GM12878 (cell line): ENCODE results near the gene EXOSC6. TPM values are rescaled to one million over a fixed set of nuclear protein-coding genes. Genes with fewer than 3 reads are reported as not detected.
"Not testable (repeated sequence)": the region's sequence is repeated elsewhere in the genome, so short reads cannot be mapped to it uniquely, and the experiment has no call there.

Experiments
- ATAC-seq: fragments of 200-7000 bp; cut with Tn5 transposase; 3 replicates; pipeline ENCODE4 v1.9.1; 2020; ENCODE audit warnings: mild to moderate bottlenecking, moderate library complexity
- BruUV-seq: library from RNA; stranded (reverse); fragments of 400-500 nt; replicated peaks from 2 replicates; lab custom pipeline; 2021; lab: Mats Ljungman, UMichigan
- CTCF ChIA-PET: fragments of 300-600 bp; sonication (Branson Sonifier 250); formaldehyde crosslinking; extraction: SDS; loops from one replicate; lab custom pipeline; 2021; ENCODE audit warnings: inconsistent platforms; lab: Yijun Ruan, JAX
- POLR2A ChIA-PET: fragments of 350-600 bp; formaldehyde crosslinking; extraction: SDS; loops from one replicate; lab custom pipeline; 2021; ENCODE audit warnings: inconsistent platforms; lab: Charles Lee
- RAD21 ChIA-PET: fragments of 300-600 bp; sonication (Branson Sonifier 250); formaldehyde crosslinking; loops from one replicate; lab custom pipeline; 2023; ENCODE audit warnings: antibody characterized with exemption; ENCODE audit not compliant: unreplicated experiment; lab: Charles Lee
- SMC1A ChIA-PET: fragments of 300-600 bp; sonication (Branson Sonifier 250); formaldehyde crosslinking; loops from one replicate; lab custom pipeline; 2023; ENCODE audit not compliant: unreplicated experiment, uncharacterized antibody; lab: Charles Lee
- DNase-seq: peaks from one replicate; pipeline ENCODE4 v3.0.0-alpha.2; 2011; ENCODE audit warnings: low read depth, low spot score
- FAIRE-seq: peaks from 3 replicates; lab custom pipeline; 2011; peaks lifted over from hg19 to GRCh38; lab: Jason Lieb, UNC
- H2AFZ ChIP-seq: 2 replicates; pipeline ENCODE4 v1.6.0; 2011; ENCODE audit warnings: low read depth, low read length, control low read depth; ENCODE audit not compliant: control insufficient read depth
- H3K27ac ChIP-seq: 2 replicates; pipeline ENCODE4 v1.5.1; 2011; ENCODE audit warnings: control low read depth; ENCODE audit not compliant: control insufficient read depth, insufficient read depth
- H3K27me3 ChIP-seq, 2 experiments: replicated peaks in 1 of 2; 2 replicates each; pipeline versions ENCODE4 v1.6.0 to v1.6.1; 2011; ENCODE audit warnings: low read length in 1 of 2; ENCODE audit not compliant: control insufficient read depth in 2 of 2, insufficient read depth in 2 of 2
- H3K36me3 ChIP-seq, 2 experiments: 2 replicates each; pipeline ENCODE4 v1.5.1; 2011; ENCODE audit warnings: low read length in 1 of 2; ENCODE audit not compliant: control insufficient read depth in 2 of 2, insufficient read depth in 2 of 2
- H3K4me1 ChIP-seq: 2 replicates; pipeline ENCODE4 v1.6.1; 2011; ENCODE audit warnings: mild to moderate bottlenecking, low read length, moderate library complexity, mixed read lengths; ENCODE audit not compliant: control insufficient read depth, insufficient read depth
- H3K4me2 ChIP-seq: 2 replicates; pipeline ENCODE4 v1.6.0; 2011; ENCODE audit warnings: control low read depth; ENCODE audit not compliant: control insufficient read depth, insufficient read depth
- H3K4me3 ChIP-seq: fragments of 200-600 bp; sonication (generic); 2 replicates; pipeline ENCODE4 v1.5.1; 2016
- H3K79me2 ChIP-seq: 2 replicates; pipeline ENCODE4 v1.6.0; 2011; ENCODE audit warnings: low read length; ENCODE audit not compliant: control insufficient read depth, insufficient read depth
- H3K9ac ChIP-seq: 2 replicates; pipeline ENCODE4 v1.8.0; 2011; ENCODE audit warnings: low read length, control low read depth, mixed read lengths; ENCODE audit not compliant: control insufficient read depth, insufficient read depth
- H3K9me3 ChIP-seq: replicated peaks from 3 replicates; pipeline ENCODE4 v1.5.1; 2011; ENCODE audit warnings: mild to moderate bottlenecking, low read length; ENCODE audit not compliant: control insufficient read depth, insufficient read depth
- H4K20me1 ChIP-seq: 2 replicates; pipeline ENCODE4 v1.6.0; 2011; ENCODE audit not compliant: control insufficient read depth, insufficient read depth
- ATF7 ChIP-seq: fragments of 450-650 bp; IDR thresholded peaks from 2 replicates; pipeline ENCODE4 v1.6.1; 2016; ENCODE audit warnings: low read depth, mild to moderate bottlenecking
- CHD1 ChIP-seq: IDR thresholded peaks from 2 replicates; pipeline ENCODE4 v1.6.1; 2012; ENCODE audit warnings: low read depth, low read length, improper control_type of control experiment
- CREM ChIP-seq: IDR thresholded peaks from 2 replicates; pipeline ENCODE4 v1.6.1; 2014; ENCODE audit warnings: antibody characterized with exemption, low read depth
- HDAC6 ChIP-seq: fragments of 200-600 bp; sonication (generic); IDR thresholded peaks from one replicate; pipeline ENCODE4 v1.8.0; 2017; ENCODE audit warnings: antibody characterized with exemption; ENCODE audit not compliant: unreplicated experiment
- NFYA ChIP-seq: IDR thresholded peaks from 2 replicates; pipeline ENCODE4 v1.6.1; 2011; ENCODE audit warnings: low read depth, mild to moderate bottlenecking, low read length, improper control_type of control experiment, borderline replicate concordance
- WGBS: methylation state at CpG from one replicate; pipeline ENCODE4 v1.1.6; 2016; ENCODE audit warnings: low lambda C conversion rate; ENCODE audit not compliant: insufficient replicate concordance, insufficient coverage; ENCODE audit errors: missing lambda C conversion rate; 5-methylcytosine and 5-hydroxymethylcytosine counted together
- in situ Hi-C: fragments of 300-500 bp; cut with MboI; formaldehyde crosslinking; loops from 9 replicates; pipeline ENCODE4 v1.14.3; 2018; ENCODE audit warnings: mixed read lengths
- intact Hi-C: fragments of 100-400 bp; cut with micrococcal nuclease; formaldehyde crosslinking; loops from one replicate; pipeline ENCODE4 v1.14.2; 2022; ENCODE audit not compliant: unreplicated experiment
- polyA plus RNA-seq, 11 experiments: library from polyadenylated mRNA; depleted of rRNA in 4 of 11; unstranded in 6 of 11; stranded (reverse) in 5 of 11; fragments of >200 nt; fragmentation: Nextera tagmentation in 4 of 11; fragmentation: Illumina TruSeq in 1 of 11; extraction: Ambion mirVana in 4 of 11; extraction: Trizol in 1 of 11; gene quantifications; 1 replicate in 1 of 11; 2 replicates in 10 of 11; pipeline versions ENCODE4 v1.2.1 to v1.2.3, GENCODE V29; 2011 to 2016; ENCODE audit warnings: inconsistent platforms in 2 of 11, missing spikeins in 2 of 11, low read depth in 1 of 11
- total RNA-seq, 4 experiments: library from RNA; depleted of rRNA in 3 of 4; stranded (reverse); fragments of >200 nt in 3 of 4; fragmentation: Illumina TruSeq in 1 of 4; extraction: Trizol in 1 of 4; gene quantifications; 2 replicates each; pipeline versions ENCODE4 v1.2.1 to v1.2.3, GENCODE V29; 2013 to 2021

Gene EXOSC6
- total and polyA plus RNA-seq, 10 of the 15 experiments (the other 5 are each of a cell fraction or from before 2014, with no cell fraction given) = 8.2 to 27.5 (median 14.5) TPM

DNA sequence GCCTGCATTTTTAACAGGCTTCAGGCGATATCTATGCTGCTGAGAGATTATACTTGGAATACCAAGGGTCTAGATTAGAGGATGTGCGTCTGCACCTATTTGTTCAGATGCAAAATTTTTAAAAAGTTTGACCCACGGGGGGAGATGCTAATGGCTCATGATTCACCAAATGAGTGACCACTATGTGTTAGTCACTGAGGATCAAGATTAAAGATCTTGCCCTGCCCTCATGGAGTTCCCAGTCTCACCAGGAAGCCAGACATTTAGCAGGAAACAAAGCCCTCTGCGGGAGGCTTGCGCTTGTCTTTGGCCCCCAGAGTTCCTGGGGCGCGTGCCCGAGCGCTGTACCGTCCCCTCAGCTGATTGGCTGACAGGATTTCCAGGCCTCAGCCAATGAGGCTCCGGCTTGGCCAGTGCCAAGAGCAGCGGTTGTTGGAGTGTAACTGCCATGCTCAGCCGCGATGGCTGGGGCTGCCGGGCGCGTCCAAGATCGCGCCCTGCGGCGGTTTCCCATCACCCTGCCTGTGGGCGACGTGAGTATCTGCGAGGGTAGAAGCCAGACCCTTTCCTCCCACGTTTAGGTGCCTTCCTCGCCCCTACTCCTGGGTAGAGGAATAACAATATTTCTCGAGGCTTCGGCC is 42.8 kb upstream of the EXOSC6 start:
- TF ChIP-seq HDAC6 (no peak), CHD1 (no peak), NFYA (no peak), ATF7 (no peak), CREM (no peak)
- no peak for FAIRE-seq
- no peak overlapping the region for H3K4me3 ChIP-seq
- in situ Hi-C loops (no loop called here), intact Hi-C loops (no loop called here)
- H3K36me3 ChIP-seq = no peaks in the 10 kb centered on the region
- ChIA-PET RAD21 (no interaction called here), POLR2A (no interaction called here), CTCF (no interaction called here), SMC1A (no interaction called here)
- no TSS peak for BruUV-seq
- H3K27me3 ChIP-seq = no peaks in the 10 kb centered on the region
- H3K9me3 ChIP-seq = no peaks in the 10 kb centered on the region
- no peaks in the 10 kb centered on the region for H4K20me1 ChIP-seq
- no peak overlapping the region for H3K27ac ChIP-seq
- ATAC-seq = no peak
- no peak for DNase-seq
- no peak overlapping the region for H2AFZ ChIP-seq
- no peak overlapping the region for H3K9ac ChIP-seq
- H3K4me1 ChIP-seq = peaks cover 8% of the 10 kb centered on the region
- H3K4me2 ChIP-seq = no peak overlapping the region
- H3K79me2 ChIP-seq = peaks cover 9% of the 10 kb centered on the region
- 91% methylated on average over 28 of the region's 28 CpGs for WGBS

DNA sequence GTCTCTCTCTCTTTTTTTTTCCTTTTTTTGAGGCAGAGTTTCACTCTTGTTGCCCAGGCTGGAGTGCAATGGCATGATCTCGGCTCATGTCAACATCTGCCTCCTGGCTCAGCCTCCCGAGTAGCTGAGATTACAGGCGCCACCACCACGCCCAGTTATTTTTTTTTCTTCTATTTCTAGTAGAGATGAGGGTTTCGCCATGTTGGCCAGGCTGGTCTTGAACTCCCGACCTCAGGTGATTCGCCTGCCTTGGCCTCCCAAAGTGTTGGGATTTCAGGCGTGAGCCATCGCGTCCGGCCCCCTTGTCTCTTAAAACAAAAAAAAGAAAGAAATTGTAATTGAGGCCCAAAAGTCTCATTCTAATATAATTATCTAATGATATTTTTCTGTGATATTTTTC is 40.4 kb upstream of the EXOSC6 start:
- H3K27me3 ChIP-seq, DNase-seq, H3K27ac ChIP-seq, H3K36me3 ChIP-seq, H3K9me3 ChIP-seq, H4K20me1 ChIP-seq, H3K4me1 ChIP-seq, H3K4me3 ChIP-seq, H2AFZ ChIP-seq, RAD21 ChIA-PET, ATAC-seq, intact Hi-C loops, H3K4me2 ChIP-seq, H3K9ac ChIP-seq, in situ Hi-C loops, BruUV-seq, FAIRE-seq: not testable (repeated sequence)
- SMC1A ChIA-PET = interaction anchor here (1.1 to 1.8 kb wide), 2 partner anchors 8 to 14 kb away, joined by 3 to 8 read pairs; partner anchors contain the start of gene DDX19B
- POLR2A ChIA-PET = interaction anchor here (0.6 kb wide), 1 partner anchor 10 kb away, joined by 3 read pairs; no protein-coding TSS in a partner anchor
- CTCF ChIA-PET = interaction anchor here (0.6 to 1.1 kb wide), 3 partner anchors 21 to 55 kb away, joined by 3 read pairs; partner anchors contain the start of gene DDX19A
- peaks cover 22% of the 10 kb centered on the region for H3K79me2 ChIP-seq
- WGBS = 92% methylated on average over 11 of the region's 11 CpGs
